Activated T-cell treated with anti-CD3 and anti-CD28 coated beads for 1 hour (primary cell): ENCODE measurements around the gene RYR2.
"Not testable (repeated sequence)": the region's sequence is repeated elsewhere in the genome, so short reads cannot be mapped to it uniquely, and the experiment has no call there.

ENCODE experiments used
- DNase-seq: peaks from one replicate; pipeline ENCODE4 v3.0.0-alpha.2; 2020; ENCODE audit warnings: low read depth

Gene RYR2

DNA sequence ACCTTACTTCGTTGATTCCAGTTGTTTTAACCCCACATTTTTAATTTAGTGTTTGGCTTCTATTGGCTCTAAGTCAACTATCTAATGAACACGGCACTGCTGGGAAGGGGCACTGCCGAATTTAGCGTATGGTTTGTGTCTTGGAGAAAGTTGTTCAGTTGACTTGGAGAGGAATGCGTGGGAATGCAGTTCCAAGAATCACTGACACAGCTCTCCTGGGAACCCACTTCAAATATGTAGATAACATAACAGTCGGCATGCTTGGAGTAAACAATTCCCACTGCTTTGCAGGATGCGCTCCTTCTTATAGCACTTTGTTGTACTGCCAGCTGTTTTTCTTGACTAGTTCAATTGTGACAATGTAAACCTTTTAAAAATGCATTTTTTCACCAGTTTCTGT, 104.3 kb downstream of the RYR2 start:
- DNase-seq, result no peak

DNA sequence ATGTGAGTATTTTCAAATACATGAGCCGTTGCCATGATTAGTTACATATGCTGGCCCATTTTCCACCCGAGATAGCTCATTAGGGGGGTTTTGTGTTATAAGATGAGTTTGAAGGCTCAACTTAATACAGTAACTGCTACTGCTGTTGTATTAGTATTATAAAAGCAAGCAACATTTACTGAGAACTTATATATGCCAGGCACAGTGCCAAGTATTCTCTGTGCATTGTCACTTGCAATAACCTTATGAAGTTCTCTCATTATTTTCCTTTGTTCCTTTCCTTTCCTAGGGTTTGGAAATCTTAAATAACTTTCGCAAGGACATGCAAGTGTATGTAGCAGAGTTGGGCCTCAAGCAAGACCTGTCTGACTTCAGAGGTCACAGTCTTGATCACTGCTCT, 107.9 kb downstream of the RYR2 start:
- DNase-seq, result no peak

DNA sequence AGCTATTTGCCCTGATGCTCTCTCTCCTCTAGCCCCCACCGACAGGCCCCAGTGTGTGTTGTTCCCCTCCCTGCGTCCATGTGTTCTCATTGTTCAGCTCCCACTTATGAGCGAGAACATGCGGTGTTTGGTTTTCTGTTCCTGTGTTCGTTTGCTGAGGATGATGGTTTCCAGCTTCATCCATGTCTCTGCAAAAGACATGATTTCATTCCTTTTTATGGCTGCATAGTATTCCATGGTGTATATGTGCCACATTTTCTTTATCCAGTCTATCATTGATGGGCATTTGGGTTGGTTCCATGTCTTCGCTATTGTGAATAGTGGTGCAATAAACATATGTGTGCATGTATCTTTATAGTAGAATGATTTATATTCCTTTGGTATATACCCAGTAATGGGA, 110.0 kb downstream of the RYR2 start:
- DNase-seq, result not testable (repeated sequence)

DNA sequence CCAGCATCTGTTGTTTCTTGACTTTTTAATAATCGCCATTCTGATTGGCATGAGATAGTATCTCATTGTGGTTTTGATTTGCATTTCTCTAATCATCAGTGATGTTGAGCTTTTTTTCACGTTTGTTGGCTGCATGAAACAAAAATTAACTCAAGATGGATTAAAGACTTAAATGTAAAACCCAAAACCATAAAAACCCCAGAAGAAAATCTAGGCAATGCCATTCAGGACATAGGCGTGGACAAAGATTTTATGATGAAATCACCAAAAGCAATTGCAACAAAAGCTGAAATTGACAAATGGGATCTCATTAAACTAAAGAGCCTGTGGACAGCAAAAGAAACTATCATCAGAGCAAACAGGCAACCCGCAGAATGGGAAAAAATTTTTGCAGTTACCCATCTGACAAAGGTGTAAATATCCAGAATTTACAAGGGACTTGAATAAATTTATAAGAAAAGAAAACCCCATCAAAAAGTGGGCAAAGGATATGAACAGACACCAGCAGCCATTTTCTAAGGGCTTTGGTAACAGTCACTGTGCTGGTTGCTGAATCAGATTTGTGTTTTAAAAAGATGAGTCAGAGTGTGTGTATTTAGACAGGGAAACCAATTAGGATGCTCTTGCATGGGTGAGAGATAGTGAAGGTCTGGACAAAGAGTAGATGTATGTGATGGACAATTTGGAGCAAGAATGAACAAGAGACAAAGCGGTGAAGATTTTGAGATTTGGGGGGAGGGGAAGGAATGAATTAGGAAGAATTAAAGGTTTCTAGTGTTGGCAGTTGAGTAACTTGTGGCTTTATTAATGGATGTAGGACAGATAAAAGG, 110.7 kb downstream of the RYR2 start:
- no peak for DNase-seq

DNA sequence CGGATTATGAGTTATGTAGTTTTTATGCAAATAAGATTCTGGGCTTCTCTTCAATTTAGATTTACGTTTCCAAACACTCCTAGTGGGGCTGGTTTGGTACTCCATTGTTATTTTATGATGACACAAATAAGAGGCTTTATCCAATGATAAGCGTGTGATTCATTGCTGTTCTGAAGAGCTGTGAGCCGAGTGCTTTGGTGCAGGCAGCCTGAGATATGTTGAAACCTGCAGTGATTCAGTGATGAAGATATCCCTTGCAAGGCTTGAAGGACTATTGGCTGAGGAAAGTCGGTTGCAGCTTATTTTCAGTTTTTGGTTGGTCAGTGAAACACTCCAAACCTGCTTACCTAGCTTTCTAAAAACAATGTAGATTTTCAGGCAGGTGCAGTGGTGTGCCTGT, 112.2 kb downstream of the RYR2 start:
- DNase-seq, result no peak

DNA sequence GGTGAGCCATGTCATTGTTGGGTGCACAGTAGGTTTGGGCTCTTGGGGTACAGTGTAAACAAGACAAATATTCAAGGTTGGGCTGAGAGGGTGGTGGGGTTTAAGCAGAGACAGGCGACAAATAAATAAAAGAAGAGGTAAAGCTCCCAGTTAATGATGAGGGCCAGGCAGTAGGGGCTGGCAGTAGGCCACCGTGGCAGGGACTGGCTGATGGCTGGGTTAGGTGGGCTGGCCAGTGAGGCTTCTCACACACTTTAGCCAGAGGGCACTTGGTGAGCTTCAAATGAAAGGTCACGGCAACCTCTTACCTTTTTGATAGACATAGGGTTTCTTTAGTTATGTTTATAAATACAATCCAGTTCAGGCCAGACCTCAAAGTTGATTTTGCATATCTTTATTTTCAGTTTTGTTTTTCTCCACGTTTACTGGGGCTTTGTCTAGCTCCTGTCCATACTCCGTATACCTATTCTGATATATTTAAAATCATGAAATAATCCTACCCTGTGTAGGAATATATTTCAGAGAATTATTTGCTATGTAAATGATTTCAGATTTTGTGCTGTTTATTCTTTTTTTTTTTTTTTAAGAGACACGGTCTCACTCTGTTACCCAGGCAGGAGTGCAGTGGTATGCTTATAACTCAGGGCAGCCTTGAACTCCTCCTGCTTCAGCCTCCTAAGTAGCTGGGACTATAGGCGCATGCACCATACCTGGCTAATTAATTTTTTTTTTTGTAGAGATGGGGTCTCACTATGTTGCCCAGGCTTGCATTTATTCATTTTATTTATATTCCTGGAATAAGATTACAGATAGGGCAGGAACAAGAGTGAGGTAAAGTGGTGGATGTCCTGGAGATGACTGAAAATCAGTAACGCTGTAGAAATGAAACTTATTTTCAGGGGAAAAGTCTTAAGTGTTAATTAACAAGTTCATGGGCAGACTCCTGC, 122.7 kb downstream of the RYR2 start:
- DNase-seq, result no peak

DNA sequence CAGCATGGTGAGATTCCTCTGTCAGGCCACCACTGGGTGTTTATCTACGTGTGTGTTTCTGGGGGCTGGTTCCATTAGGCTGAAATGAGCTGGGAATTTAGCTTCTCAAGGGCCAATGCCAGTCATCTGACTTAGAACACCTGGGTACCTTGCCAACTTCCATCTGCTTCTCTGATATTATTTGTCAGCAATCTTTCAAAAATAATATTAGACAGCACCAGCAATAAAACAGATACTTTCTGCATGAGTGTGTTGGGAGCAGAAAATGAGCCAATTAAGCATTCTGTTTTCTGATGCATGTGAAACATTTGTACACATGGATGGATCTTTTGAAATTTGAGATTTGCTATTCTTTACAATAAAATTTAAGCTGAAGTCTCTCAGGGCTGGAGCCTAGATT, 124.1 kb downstream of the RYR2 start:
- no peak for DNase-seq

DNA sequence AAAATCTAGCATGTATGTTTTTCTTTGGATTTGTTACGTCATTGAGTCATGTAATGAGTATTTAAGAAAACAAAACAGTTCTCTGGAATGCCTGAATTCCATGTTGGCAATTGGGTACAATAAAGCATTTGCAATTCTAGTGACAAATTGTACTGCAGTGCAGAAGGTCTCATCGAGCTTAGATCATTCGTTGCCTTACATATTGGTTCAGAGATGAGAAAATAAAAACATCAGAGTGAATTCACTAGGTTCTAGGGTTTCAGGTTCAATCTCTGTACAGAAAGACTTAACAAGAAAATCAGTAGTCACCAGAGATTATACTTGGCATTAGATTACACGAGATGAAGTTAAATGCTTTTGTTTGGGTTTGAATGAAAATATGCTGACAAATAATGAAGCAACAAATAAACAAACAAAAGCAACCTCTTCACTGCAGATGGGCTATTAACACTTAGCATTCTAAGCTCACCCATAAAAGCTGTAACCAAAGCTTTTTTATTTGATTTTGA, 124.7 kb downstream of the RYR2 start:
- no peak for DNase-seq

DNA sequence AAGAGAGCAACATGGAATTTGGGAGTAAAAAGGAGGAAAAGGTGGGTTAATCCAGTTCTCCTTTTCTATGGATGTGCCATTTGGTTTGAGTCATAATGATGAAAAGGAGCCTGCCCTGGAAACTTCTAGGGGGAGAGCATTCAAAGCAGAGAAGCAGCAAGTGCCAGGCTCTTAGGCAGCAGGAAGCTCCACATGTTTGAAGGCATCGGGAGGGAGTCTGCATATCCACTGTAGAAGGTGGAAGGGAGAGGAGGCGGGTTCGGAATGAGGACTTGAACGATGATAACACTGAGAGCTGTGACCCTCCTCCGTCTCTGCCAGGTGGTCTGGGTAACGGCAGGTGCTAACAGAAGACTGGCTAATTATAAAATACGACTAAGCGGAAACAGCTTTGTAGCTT, 128.2 kb downstream of the RYR2 start:
- DNase-seq, result no peak

DNA sequence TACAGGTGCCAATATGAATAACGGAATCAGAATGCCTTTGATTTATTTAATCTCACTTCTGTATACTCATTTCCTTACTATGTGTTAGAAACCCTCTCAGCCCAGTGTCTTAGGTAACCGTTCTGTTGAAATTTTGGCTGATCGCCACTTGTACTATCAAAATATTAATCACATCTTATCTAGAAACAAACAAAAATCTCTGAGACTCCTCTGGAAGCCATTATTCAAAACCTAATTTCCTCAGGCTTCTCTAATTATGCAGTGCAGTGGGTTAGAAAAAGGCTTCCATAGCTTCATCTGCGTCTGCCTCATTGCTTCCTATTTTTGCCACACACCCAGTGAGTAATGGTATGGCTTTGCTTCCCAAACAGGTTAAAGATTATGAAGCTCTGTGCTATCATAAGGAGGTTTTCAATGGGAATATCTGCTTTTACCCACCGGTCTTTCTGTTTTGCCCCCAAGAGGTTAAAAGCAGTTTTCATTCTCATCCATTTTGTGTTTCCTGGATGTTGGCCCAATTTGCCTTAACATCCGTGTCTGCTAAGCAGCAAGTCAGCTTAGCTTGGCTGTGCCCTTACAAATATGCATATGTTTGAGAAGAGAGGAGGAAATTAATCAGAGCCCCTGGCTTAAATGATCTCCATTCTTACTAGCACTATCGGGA, 129.6 kb downstream of the RYR2 start:
- DNase-seq, result no peak

DNA sequence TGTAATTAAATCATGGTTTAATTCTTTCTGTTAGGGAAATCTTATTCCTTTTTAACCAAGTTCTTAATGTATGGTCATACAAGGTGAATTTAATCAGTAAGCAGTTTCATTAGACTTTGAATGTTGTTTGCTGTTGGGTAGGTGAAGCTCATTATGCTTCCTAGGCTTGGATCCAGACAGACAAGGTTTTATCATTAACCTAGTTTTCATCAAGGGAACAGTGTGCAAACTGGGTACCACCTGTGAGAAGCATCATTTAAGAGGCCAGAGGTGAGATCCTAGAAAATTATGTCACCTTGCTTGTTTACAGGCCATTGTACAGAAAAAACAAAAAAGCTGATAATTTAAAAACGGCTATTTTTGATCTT, 130.1 kb downstream of the RYR2 start:
- DNase-seq, result no peak

DNA sequence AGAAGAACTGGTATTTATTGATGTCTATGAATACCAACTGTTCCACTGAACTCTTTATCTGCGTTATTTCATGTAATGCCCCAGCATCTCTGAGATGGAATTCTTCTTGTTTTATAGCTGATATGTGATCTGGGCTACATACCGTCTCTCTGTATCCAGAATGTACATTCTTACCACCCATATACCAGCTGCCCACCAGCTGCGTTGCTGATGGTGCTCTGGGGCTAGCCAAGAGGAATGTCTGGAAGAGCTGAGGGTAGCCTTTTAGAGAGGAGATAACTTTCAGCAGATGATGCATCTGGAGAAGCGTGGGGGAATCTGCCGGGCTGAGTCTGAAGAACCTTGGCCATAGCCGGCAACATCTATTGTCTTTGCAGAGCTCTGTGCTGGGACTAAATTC, 137.5 kb downstream of the RYR2 start:
- DNase-seq, result no peak

DNA sequence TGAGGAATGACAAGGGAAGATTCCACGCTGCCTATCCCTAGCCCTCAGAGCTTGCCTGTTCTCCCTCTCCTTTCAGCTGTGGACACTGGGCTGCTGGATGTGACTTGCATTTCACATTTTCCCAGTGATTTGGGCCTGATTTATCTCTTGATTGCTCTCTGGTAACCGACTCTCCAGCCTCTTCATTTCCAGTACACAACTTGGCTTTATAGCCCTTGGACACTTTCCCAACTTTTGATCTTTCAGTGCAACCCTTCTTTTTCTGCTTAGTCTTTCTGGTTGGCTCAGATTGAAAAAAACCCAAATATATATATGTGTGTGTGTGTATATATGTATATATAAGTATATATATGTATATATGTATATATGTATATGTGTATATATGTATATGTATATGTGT, 138.3 kb downstream of the RYR2 start:
- DNase-seq, result no peak

DNA sequence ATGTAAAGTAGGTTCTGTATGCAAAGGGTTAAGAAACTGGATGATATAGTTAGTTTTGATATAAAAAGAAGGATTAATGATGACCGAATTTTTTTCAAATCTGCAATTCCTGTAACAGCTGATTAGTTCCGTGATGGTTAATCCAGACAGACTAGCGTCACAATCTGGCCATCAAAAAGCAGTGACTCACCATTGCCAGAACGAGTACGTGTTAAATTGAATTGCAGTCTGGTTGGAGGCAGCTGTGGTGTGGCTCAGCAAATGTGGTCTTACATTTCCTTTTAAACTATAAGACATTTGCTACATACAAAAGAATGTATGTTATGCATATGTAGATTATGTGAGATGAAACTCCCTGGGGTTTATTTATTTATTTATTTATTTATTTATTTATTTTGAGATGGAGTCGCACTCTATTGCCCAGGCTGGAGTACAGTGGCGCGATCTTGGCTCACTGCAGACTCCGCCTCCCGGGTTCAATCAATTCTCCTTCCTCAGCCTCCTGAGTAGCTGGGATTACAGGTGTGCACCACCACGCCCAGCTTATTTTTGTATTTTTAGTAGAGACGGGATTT, 139.8 kb downstream of the RYR2 start:
- no peak for DNase-seq

DNA sequence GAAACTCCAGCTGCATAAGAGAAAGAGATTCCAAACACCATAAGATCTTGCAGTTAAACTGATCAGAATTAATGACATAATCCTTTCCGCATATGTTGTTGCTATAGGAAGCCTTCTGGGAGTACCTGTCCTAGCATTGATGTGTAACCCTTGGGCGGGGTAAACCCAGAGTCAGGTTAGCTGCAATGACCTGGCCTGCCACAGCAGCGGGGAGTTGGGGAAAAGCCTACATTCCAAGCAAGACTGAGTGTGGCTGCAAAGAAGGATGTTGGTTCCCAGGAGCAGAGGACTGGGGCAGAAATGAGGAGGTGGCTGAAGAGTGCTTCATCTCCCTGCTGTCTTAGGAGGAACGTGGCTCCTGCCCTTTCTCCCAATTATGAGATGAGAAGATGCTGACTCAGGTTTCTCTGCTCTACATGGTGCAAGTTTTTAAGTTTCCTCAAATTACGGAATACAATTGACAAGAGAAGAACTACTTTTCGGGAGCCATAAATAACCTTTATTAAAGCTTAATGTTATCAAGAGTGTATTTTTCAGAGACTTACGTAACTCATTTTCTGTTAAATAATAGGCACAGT, 142.1 kb downstream of the RYR2 start:
- DNase-seq, result no peak

DNA sequence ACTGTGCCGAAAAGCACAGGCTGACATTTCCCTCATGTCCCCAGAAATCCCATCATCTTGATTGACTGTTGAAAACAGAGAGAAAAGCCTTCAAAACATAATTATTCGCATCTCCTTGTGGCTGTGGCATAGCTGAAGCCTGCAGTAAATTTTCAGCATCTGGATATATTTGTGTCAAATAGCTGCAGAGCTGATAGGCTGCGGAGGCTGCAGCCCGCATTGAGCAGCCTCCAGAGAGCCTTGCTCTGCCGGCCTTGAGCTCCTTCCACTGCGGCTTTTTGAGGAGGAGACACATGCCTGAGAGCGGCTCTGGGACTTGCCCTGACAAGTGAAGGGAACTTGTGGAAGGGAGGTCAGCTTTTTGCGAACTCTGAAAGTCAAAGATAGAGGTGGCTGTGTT, 144.7 kb downstream of the RYR2 start:
- no peak for DNase-seq

DNA sequence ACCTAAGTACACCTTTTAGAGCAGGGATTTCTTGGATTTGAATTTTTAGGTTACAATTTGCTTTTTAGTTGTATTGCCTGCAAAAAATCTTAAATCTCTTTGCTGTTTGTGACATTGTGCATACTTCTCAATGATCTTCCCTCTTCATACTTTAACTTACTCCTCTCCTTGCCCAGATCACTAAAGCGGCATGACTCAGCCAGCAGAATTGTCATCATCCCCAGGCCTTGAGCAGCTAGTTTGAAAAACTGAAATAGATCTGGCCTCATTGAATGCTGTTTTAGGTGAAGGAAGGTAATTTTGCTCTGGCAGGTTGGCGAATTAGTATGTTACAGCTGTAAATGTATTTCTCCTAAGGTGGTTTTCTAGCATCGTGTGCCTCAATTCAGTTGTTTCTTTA, 145.9 kb downstream of the RYR2 start:
- no peak for DNase-seq

DNA sequence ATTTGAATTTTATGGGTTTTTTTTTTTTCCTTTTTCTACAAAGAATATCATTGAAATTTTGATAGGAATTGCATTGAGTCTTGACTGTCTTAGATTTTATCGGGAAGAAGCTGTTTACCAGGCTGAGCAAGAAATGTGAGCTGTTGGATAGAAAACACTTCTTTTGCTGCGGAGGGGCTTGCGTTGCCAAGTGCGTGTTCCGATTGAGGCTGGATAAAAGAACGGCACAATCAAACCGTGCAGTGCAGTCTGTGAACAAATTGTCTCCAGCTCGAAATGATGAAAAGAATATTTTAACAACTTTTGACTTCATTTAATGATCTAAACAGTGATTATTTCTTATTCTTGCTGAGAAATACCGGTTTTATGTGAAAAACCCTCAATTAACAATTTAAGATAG, 149.4 kb downstream of the RYR2 start:
- DNase-seq, result no peak

DNA sequence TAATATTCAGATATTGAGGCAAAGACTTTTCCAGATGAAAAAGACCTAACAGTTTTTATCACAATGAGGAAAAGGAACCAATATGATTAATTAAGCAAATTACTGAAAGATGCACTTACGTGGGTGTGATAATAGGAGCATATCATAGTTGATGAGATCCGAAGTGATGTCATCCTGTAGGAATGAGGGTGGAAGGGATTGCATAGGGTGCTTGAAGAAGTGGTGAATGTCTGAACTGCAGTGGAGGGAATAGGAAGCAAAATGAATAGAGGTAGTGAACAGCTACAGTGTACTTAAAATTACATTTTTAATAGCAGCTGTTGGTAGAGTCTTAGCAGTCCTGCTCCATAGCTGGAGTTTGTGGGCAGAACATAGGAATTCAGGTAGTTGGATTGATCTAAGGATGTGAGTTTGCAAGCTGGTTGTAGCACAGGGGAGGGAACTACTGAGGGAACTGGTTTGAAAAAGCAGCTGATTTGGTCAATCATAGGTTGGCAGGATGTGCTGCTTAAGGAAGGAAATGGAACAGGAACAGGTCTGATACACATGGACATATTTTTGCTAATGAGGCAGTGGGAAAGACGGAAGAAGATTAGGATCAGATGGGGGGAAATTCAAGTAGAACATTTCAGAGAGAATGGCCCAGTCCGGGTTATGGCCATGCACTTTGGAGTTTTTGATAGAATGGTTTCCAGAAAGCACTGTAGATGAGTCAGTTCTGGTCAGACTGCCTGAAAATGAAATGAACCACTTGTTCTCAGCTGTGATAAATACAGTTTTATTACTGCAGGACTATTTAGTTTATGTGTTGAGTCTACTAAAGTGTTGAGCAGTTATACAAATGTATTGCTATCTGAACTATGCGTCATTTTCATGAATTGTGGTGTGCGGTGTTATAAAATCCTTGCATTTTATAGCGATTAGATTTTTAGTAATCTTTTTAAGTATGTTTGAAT, 155.8 kb downstream of the RYR2 start:
- DNase-seq, result no peak

DNA sequence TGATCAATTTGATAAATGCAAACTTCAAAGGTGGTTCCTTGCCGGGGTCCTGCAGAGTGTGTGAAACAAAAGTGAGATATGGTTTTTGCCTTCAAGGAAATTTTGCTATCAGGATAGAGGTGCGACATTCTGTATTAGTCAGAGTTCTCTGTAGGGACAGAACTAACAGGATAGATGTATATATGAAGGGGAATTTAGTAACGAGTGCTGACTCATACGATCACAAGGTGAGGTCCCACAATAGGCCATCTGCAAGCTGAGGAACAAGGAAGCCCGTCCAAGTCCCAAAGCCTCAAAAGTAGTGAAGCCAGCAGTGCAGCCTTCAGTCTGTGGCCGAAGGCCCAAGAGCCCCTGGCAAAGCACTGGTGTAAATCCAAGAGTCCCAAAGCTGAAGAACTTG, 157.0 kb downstream of the RYR2 start:
- no peak for DNase-seq

DNA sequence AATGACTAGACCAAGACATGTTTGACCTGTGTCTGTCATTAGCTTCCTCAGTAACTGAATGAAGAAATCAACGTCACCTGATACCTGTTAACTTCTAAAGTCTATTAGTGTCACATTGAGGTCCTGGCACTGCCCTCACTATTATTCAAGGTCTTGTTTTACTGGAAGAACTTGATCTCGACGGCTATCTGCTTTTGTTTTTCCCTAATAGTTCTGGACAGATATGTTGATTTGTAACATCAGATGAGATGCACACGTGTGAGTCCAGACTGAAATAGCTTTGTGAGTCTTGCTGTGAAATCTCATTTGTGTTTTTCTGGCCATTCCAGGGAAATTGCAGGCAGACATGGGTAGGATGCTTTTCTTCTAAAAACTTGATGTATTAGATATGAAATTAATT, 159.2 kb downstream of the RYR2 start:
- no peak for DNase-seq
